B cell (primary cell): ENCODE data around the gene CELF6.

Source experiments
- CTCF ChIP-seq: fragments of 200-600 bp; IDR thresholded peaks from one replicate; pipeline ENCODE4 v1.8.0; 2022; ENCODE audit warnings: antibody characterized with exemption, mild to moderate bottlenecking
- EZH2 ChIP-seq: IDR thresholded peaks from 2 replicates; pipeline ENCODE4 v1.6.1; 2012; ENCODE audit warnings: borderline replicate concordance, low read depth, mild to moderate bottlenecking, moderate library complexity, low read length; ENCODE audit not compliant: insufficient read depth, poor library complexity, severe bottlenecking

GRCh38 chr15:72319985-72320671 lies at the start of gene CELF6:
- TF ChIP-seq CTCF (no peak), EZH2 (no peak)
